T-helper 9 cell (primary cell): ENCODE results near the gene NACC1.

Experiments
- DNase-seq: peaks from one replicate; pipeline ENCODE4 v3.0.0-alpha.2; 2020

The NACC1 gene

GRCh38 chr19:13089139-13089856 is 28.8 kb upstream of the NACC1 start:
- no peak for DNase-seq

- no peak for DNase-seq
Measured at GRCh38 chr19:13089857-13090507, 28.1 kb upstream of the NACC1 start.

- DNase-seq, result no peak
Measured at GRCh38 chr19:13090511-13091231, 27.4 kb upstream of the NACC1 start.

- no peak for DNase-seq
Measured at GRCh38 chr19:13091400-13092157, 26.5 kb upstream of the NACC1 start.

- DNase-seq, result no peak
Measured at GRCh38 chr19:13092158-13092543, 25.9 kb upstream of the NACC1 start.

- DNase-seq, result no peak
Measured at GRCh38 chr19:13092606-13093235, 25.3 kb upstream of the NACC1 start.

- DNase-seq, result peak; percentile 72
Measured at GRCh38 chr19:13093407-13094105, 24.5 kb upstream of the NACC1 start.

- no peak for DNase-seq
Measured at GRCh38 chr19:13094106-13094504, 24.0 kb upstream of the NACC1 start.

- no peak for DNase-seq
Measured at GRCh38 chr19:13094771-13095392, 23.2 kb upstream of the NACC1 start.

GRCh38 chr19:13095393-13095784 is 22.7 kb upstream of the NACC1 start:
- no peak for DNase-seq

GRCh38 chr19:13095934-13096927 is 21.8 kb upstream of the NACC1 start:
- DNase-seq, result no peak

GRCh38 chr19:13097033-13097462 is 21.0 kb upstream of the NACC1 start:
- DNase-seq, result no peak

GRCh38 chr19:13097463-13098258 is 20.4 kb upstream of the NACC1 start:
- DNase-seq, result no peak

- DNase-seq, result no peak
Measured at GRCh38 chr19:13098277-13099072, 19.6 kb upstream of the NACC1 start.

- DNase-seq, result peak; percentile 72
Measured at GRCh38 chr19:13099073-13099999, 18.7 kb upstream of the NACC1 start.

GRCh38 chr19:13100031-13100588 is 18.0 kb upstream of the NACC1 start:
- DNase-seq, result no peak
